Mesenchymal stem cell (in vitro differentiated cells and primary cell): Measurements from ENCODE around the gene SPSB1.
A peak's percentile ranks its signal among the peaks of the same experiment; 100 is the strongest.

Experiments used
- DNase-seq: peaks from one replicate; pipeline ENCODE4 v3.0.0-alpha.2; 2013
- H2AFZ ChIP-seq: one replicate; pipeline ENCODE4 v1.6.1; 2013; ENCODE audit warnings: low read depth, mild to moderate bottlenecking, control low read depth, inconsistent platforms, low read length, moderate library complexity
- H2AK5ac ChIP-seq: 2 replicates; pipeline ENCODE4 v1.6.1; 2013; ENCODE audit warnings: low read length, moderate library complexity, mild to moderate bottlenecking, inconsistent platforms; ENCODE audit not compliant: severe bottlenecking
- H2BK120ac ChIP-seq: one replicate; pipeline ENCODE4 v1.6.1; 2013; ENCODE audit warnings: low read depth, mild to moderate bottlenecking, inconsistent platforms, low read length, moderate library complexity
- H2BK12ac ChIP-seq, 2 experiments: one replicate each; pipeline ENCODE4 v1.6.1; 2013; ENCODE audit warnings: inconsistent platforms in 2 of 2, low read length in 2 of 2, mild to moderate bottlenecking in 2 of 2, moderate library complexity in 2 of 2, control low read depth in 1 of 2
- H2BK15ac ChIP-seq: one replicate; pipeline ENCODE4 v1.6.1; 2013; ENCODE audit warnings: mild to moderate bottlenecking, low read depth, inconsistent platforms; ENCODE audit not compliant: poor library complexity, severe bottlenecking
- H2BK5ac ChIP-seq: 2 replicates; pipeline ENCODE4 v1.6.1; 2013; ENCODE audit warnings: low read depth, mild to moderate bottlenecking, low read length, control low read depth, inconsistent platforms; ENCODE audit not compliant: poor library complexity, severe bottlenecking
- H3K14ac ChIP-seq, 2 experiments: one replicate each; pipeline ENCODE4 v1.6.1; 2013; ENCODE audit warnings: inconsistent platforms in 2 of 2, low read length in 2 of 2, control low read depth in 1 of 2, mild to moderate bottlenecking in 1 of 2, moderate library complexity in 1 of 2
- H3K18ac ChIP-seq, 2 experiments: one replicate each; pipeline ENCODE4 v1.6.1; 2013; ENCODE audit warnings: inconsistent platforms in 2 of 2, low read length in 2 of 2, control low read depth in 1 of 2, low read depth in 1 of 2, mild to moderate bottlenecking in 1 of 2
- H3K23ac ChIP-seq, 2 experiments: one replicate each; pipeline ENCODE4 v1.6.1; 2013; ENCODE audit warnings: inconsistent platforms in 2 of 2, low read length in 2 of 2, mild to moderate bottlenecking in 2 of 2, moderate library complexity in 2 of 2, control low read depth in 1 of 2
- H3K27ac ChIP-seq: 2 replicates; pipeline ENCODE4 v1.5.1; 2013; ENCODE audit warnings: mild to moderate bottlenecking, moderate library complexity, low read length, control low read depth, inconsistent platforms; ENCODE audit not compliant: poor library complexity, severe bottlenecking
- H3K27me3 ChIP-seq, 2 experiments: 2 replicates each; pipeline versions ENCODE4 v1.6.1 to v1.7.0; 2013; ENCODE audit warnings: low read length in 2 of 2, mild to moderate bottlenecking in 2 of 2, moderate library complexity in 2 of 2, control low read depth in 1 of 2, inconsistent platforms in 1 of 2; ENCODE audit not compliant: control insufficient read depth in 1 of 2, insufficient read depth in 1 of 2
- H3K36me3 ChIP-seq, 2 experiments: 2 replicates each; pipeline versions ENCODE4 v1.6.1 to v1.7.0; 2013; ENCODE audit warnings: low read length in 2 of 2, control low read depth in 1 of 2, inconsistent platforms in 1 of 2, low read depth in 1 of 2, mild to moderate bottlenecking in 1 of 2; ENCODE audit not compliant: insufficient read depth in 2 of 2, control insufficient read depth in 1 of 2
- H3K4ac ChIP-seq, 2 experiments: one replicate each; pipeline ENCODE4 v1.6.1; 2013; ENCODE audit warnings: inconsistent platforms in 2 of 2, low read length in 2 of 2, mild to moderate bottlenecking in 2 of 2, moderate library complexity in 2 of 2, control low read depth in 1 of 2, low read depth in 1 of 2
- H3K4me1 ChIP-seq: 2 replicates; pipeline ENCODE4 v1.6.1; 2013; ENCODE audit warnings: low read depth, low read length, control low read depth; ENCODE audit not compliant: control insufficient read depth, insufficient read depth
- H3K4me2 ChIP-seq: 2 replicates; pipeline ENCODE4 v1.6.1; 2013; ENCODE audit warnings: low read length, mild to moderate bottlenecking, inconsistent platforms; ENCODE audit not compliant: poor library complexity, severe bottlenecking
- H3K4me3 ChIP-seq, 2 experiments: 2 replicates each; pipeline versions ENCODE4 v1.5.1 to v1.7.0; 2013; ENCODE audit warnings: low read length in 2 of 2, mild to moderate bottlenecking in 2 of 2, control low read depth in 1 of 2, low read depth in 1 of 2; ENCODE audit not compliant: insufficient read depth in 1 of 2
- H3K79me1 ChIP-seq: replicated peaks from 2 replicates; pipeline ENCODE4 v1.6.1; 2013; ENCODE audit warnings: mild to moderate bottlenecking, control low read depth, low read length, inconsistent platforms; ENCODE audit not compliant: poor library complexity, severe bottlenecking
- H3K9ac ChIP-seq: 2 replicates; pipeline ENCODE4 v1.7.0; 2013; ENCODE audit warnings: mild to moderate bottlenecking, low read length, moderate library complexity
- H3K9me3 ChIP-seq: 2 replicates; pipeline ENCODE4 v1.7.0; 2013; ENCODE audit warnings: mild to moderate bottlenecking, low read length; ENCODE audit not compliant: control insufficient read depth
- H4K8ac ChIP-seq: one replicate; pipeline ENCODE4 v1.6.1; 2013; ENCODE audit warnings: inconsistent platforms, mild to moderate bottlenecking, low read length, moderate library complexity
- H4K91ac ChIP-seq: one replicate; pipeline ENCODE4 v1.6.1; 2013; ENCODE audit warnings: mild to moderate bottlenecking, low read length, inconsistent platforms
- WGBS: methylation state at CpG from one replicate; pipeline ENCODE4 v1.1.7; 2013; ENCODE audit warnings: mixed read lengths; 5-methylcytosine and 5-hydroxymethylcytosine counted together

The SPSB1 gene

DNA sequence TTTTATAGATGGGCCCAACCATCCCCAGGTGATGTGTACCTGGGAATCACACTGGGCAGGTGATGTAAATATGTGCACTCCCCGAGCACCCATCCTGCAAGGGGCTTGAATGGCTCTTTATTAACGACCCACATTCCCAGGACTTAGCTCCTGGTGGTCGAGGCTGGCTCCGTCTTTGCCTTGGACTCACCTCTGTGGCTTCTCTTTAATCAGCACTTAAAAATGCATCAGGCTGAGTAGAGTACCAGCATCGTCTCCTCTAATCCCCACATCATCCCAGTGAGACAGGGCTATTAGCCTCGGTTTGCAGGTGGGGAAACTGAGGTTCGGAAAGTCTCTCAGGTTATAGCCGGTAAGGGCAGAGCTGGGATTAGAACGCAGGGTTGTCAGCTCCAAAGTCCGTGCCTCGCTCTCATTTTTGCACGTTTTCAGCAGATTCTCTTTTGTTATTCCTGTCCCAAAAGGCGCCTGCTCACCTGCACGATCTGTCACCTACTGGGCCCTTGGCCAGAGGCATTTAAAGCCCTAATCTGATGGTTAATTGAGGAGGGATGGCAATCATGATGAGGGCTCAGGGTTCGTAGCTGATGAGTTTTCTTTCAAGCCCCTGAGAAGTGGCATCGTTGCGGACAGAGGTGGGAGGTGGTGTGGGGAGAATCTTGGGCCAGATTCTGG is 29.4 kb downstream of the SPSB1 start:
- DNase-seq, result no peak
- 97% methylated on average over 17 of the region's 17 CpGs for WGBS
- Histone ChIP-seq H3K27me3 (no peaks in the 10 kb centered on the region), H3K14ac (no peak overlapping the region), H3K4ac (no peak overlapping the region), H2BK12ac (peak overlapping the region in 1 of 2 experiments; percentile 33), H2BK15ac (no peak overlapping the region), H3K79me1 (peaks cover 20% of the 10 kb centered on the region), H3K23ac (no peak overlapping the region), H3K9ac (peak overlapping the region; percentile 59), H3K27ac (no peak overlapping the region), H3K4me1 (peaks cover 70% of the 10 kb centered on the region), H3K36me3 (peaks cover 50 to 59% of the 10 kb centered on the region in 2 experiments), H3K4me3 (peak overlapping the region in 1 of 2 experiments; percentile 39), H2AK5ac (no peak overlapping the region), H2BK5ac (no peak overlapping the region), H4K91ac (no peak overlapping the region), H2AFZ (no peak overlapping the region), H2BK120ac (no peak overlapping the region), H4K8ac (no peak overlapping the region), H3K9me3 (no peaks in the 10 kb centered on the region), H3K18ac (no peak overlapping the region), H3K4me2 (no peak overlapping the region)

- H3K14ac ChIP-seq, result no peak overlapping the region
- H4K8ac ChIP-seq, result no peak overlapping the region
- no peaks in the 10 kb centered on the region for H3K9me3 ChIP-seq
- WGBS, result 91% methylated on average over 27 of the region's 27 CpGs
- H2BK12ac ChIP-seq, result peak overlapping the region in 1 of 2 experiments; percentile 33
- H4K91ac ChIP-seq, result no peak overlapping the region
- H3K9ac ChIP-seq, result no peak overlapping the region
- H3K4me1 ChIP-seq, result peaks cover 71% of the 10 kb centered on the region
- H2BK15ac ChIP-seq, result no peak overlapping the region
- H3K18ac ChIP-seq, result no peak overlapping the region
- no peak overlapping the region for H2AK5ac ChIP-seq
- no peak overlapping the region for H2AFZ ChIP-seq
- no peak overlapping the region for H3K4me2 ChIP-seq
- no peak overlapping the region for H3K4me3 ChIP-seq
- no peak overlapping the region for H3K4ac ChIP-seq
- no peaks in the 10 kb centered on the region for H3K27me3 ChIP-seq
- no peak overlapping the region for H3K27ac ChIP-seq
- peak overlapping the region in 1 of 2 experiments; percentile 38 for H3K23ac ChIP-seq
- DNase-seq, result no peak
- no peak overlapping the region for H2BK120ac ChIP-seq
- H3K79me1 ChIP-seq, result peaks cover 21% of the 10 kb centered on the region
- peaks cover 53 to 59% of the 10 kb centered on the region in 2 experiments for H3K36me3 ChIP-seq
- H2BK5ac ChIP-seq, result no peak overlapping the region
Observed at GRCh38 chr1:9322661-9323244, 30.1 kb downstream of the SPSB1 start.

- 93% methylated on average over 33 of the region's 33 CpGs for WGBS
- Histone ChIP-seq H2BK12ac (no peak overlapping the region), H3K4me3 (no peak overlapping the region), H3K23ac (no peak overlapping the region), H3K36me3 (peaks cover 52 to 54% of the 10 kb centered on the region in 2 experiments), H2BK120ac (no peak overlapping the region), H3K14ac (no peak overlapping the region), H2AFZ (no peak overlapping the region), H3K18ac (no peak overlapping the region), H3K79me1 (peaks cover 24% of the 10 kb centered on the region), H3K4me2 (no peak overlapping the region), H2BK15ac (no peak overlapping the region), H4K91ac (no peak overlapping the region), H3K27me3 (no peaks in the 10 kb centered on the region), H3K9me3 (no peaks in the 10 kb centered on the region), H4K8ac (peak overlapping the region; percentile 28), H3K4me1 (peaks cover 70% of the 10 kb centered on the region), H3K4ac (no peak overlapping the region), H2AK5ac (no peak overlapping the region), H2BK5ac (no peak overlapping the region), H3K9ac (peak overlapping the region; percentile 45), H3K27ac (no peak overlapping the region)
- no peak for DNase-seq
Observed at GRCh38 chr1:9324246-9325096, 31.8 kb downstream of the SPSB1 start.

GRCh38 chr1:9326596-9326995 is 33.9 kb downstream of the SPSB1 start:
- Histone ChIP-seq H3K9ac (peak overlapping the region; percentile 59), H3K23ac (no peak overlapping the region), H2AK5ac (no peak overlapping the region), H3K27me3 (no peaks in the 10 kb centered on the region), H3K14ac (no peak overlapping the region), H3K4ac (peak overlapping the region in 1 of 2 experiments; percentile 53), H2BK5ac (no peak overlapping the region), H3K9me3 (no peaks in the 10 kb centered on the region), H3K4me2 (no peak overlapping the region), H3K4me1 (peaks cover 54% of the 10 kb centered on the region), H4K91ac (no peak overlapping the region), H3K27ac (peak overlapping the region; percentile 47), H2AFZ (no peak overlapping the region), H4K8ac (no peak overlapping the region), H2BK120ac (no peak overlapping the region), H2BK15ac (no peak overlapping the region), H3K79me1 (peaks cover 20% of the 10 kb centered on the region), H3K18ac (peak overlapping the region in 1 of 2 experiments; percentile 59), H3K36me3 (peaks cover 44 to 48% of the 10 kb centered on the region in 2 experiments), H3K4me3 (peak overlapping the region in 1 of 2 experiments; percentile 23), H2BK12ac (no peak overlapping the region)
- peak; percentile 41 for DNase-seq
- 85% methylated on average over 8 of the region's 9 CpGs for WGBS
